IPS-NIHi11 (cell line): Measurements from ENCODE around the gene RAB3GAP2.
"Not testable (repeated sequence)": the region's sequence is repeated elsewhere in the genome, so short reads cannot be mapped to it uniquely, and the experiment has no call there.

ENCODE experiments used
- DNase-seq: peaks from one replicate; pipeline ENCODE4 v3.0.0; 2012; ENCODE audit warnings: mixed read lengths, low spot score

Gene RAB3GAP2, protein sequence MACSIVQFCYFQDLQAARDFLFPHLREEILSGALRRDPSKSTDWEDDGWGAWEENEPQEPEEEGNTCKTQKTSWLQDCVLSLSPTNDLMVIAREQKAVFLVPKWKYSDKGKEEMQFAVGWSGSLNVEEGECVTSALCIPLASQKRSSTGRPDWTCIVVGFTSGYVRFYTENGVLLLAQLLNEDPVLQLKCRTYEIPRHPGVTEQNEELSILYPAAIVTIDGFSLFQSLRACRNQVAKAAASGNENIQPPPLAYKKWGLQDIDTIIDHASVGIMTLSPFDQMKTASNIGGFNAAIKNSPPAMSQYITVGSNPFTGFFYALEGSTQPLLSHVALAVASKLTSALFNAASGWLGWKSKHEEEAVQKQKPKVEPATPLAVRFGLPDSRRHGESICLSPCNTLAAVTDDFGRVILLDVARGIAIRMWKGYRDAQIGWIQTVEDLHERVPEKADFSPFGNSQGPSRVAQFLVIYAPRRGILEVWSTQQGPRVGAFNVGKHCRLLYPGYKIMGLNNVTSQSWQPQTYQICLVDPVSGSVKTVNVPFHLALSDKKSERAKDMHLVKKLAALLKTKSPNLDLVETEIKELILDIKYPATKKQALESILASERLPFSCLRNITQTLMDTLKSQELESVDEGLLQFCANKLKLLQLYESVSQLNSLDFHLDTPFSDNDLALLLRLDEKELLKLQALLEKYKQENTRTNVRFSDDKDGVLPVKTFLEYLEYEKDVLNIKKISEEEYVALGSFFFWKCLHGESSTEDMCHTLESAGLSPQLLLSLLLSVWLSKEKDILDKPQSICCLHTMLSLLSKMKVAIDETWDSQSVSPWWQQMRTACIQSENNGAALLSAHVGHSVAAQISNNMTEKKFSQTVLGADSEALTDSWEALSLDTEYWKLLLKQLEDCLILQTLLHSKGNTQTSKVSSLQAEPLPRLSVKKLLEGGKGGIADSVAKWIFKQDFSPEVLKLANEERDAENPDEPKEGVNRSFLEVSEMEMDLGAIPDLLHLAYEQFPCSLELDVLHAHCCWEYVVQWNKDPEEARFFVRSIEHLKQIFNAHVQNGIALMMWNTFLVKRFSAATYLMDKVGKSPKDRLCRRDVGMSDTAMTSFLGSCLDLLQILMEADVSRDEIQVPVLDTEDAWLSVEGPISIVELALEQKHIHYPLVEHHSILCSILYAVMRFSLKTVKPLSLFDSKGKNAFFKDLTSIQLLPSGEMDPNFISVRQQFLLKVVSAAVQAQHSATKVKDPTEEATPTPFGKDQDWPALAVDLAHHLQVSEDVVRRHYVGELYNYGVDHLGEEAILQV (N-terminal part only)

GRCh38 chr1:220272047-220272840 lies at the start of gene RAB3GAP2:
TSS of gene RAB3GAP2 (minus strand) at chr1:220272453. CDS start at chr1:220272337, 116 bp downstream.
- peak; percentile 98 for DNase-seq

DNA sequence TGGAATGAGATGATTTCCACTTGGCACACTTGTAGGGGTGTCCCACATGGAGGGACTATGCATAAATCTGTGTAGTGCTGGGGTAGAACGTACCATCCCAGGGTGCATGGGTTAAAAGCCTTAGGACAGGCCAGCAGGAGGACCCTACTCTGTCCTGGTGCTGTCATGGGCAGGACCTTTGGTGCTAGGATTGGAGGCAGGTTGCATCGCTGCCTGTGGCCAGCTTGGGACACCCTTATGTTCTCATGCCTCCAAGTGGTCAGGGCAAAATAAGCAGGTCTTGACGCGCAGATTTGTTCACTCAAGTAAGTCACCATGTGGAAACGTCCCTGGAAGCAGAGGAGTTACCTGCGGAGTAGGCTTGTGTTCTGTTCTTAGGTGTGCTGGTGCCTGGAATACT lies 49.5 kb upstream of the RAB3GAP2 start:
- DNase-seq, result no peak

- no peak for DNase-seq
These were observed 48.5 kb upstream of the RAB3GAP2 start for GRCh38 chr1:220320709-220321108.

- DNase-seq, result no peak
These were observed 46.4 kb upstream of the RAB3GAP2 start for GRCh38 chr1:220318673-220319072.

DNA sequence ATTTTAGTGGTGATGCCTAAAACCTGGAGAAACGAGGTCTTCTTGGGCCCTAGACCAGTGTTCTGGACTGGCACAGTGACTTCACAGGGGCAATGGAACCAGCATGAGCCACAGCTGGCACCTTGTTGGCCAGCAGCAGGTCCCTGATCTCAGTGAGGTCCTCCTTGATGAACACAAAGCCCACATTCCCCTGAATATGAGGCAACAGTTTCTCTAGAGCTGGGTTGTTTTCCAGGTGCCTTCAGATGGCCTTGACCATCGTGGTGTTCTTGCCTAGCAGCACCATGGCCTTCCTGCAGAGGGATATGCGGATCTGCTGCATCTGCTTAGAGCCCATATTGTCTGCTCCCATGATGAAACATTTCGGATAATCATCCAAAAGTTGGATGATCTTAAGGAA lies 44.9 kb upstream of the RAB3GAP2 start:
- DNase-seq, result no peak

DNA sequence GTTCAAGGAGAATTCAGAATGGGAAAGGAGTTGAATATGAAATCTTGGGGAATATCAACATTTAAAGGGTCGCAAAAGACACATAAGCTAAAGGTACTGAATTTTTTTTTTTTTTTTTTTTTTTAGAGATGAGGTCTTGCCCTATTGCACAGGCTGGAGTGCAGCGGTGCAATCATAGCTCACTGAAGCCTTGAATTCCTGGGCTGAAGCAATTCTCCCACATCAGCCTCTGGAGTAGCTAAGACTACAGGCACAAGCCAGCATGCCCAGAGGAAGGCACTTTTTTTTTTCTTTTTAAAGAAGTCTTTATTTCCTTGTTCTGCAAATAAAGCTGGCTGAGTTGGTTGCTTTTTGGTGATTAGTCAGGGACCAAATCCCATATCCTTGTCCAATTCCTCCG lies 44.1 kb upstream of the RAB3GAP2 start:
- DNase-seq, result no peak

GRCh38 chr1:220315070-220315839 lies 43.0 kb upstream of the RAB3GAP2 start:
- DNase-seq, result no peak

DNA sequence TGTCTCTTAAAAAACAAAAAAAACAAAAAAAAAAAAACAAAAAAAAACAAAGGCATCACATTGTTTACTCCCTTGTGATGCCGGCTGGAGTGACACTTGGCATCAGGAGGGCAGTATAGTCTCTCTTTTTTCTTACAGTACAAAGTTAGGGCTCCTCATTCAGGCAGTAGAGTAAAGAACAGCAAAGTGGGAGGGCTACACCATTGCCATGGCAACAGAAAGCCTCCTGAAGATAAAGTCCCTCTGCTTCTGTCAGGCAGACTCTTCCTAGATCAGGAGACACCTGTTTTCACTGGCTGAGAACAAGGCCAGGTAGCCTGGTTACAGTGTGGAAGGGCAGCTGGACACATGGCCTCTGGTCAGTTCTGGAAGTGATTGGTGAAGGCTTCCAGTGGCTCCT lies 41.3 kb upstream of the RAB3GAP2 start:
- peak; percentile 37 for DNase-seq

DNA sequence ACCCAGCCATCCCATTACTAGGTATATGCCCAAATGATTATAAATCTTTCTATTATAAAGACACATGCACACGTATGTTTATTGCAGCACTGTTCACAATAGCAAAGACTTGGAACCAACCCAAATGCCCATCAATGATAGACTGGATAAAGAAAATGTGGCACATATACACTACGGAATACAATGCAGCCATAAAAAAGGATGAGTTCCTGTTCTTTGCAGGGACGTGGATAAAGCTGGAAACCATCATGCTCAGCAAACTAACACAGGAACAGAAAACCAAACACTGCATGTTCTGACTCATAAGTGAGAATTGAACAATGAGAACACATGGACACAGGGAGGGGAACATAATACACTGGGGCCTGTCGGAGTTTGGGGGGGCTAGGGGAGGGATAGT lies 37.9 kb upstream of the RAB3GAP2 start:
- not testable (repeated sequence) for DNase-seq

- DNase-seq, result no peak
These were observed 35.4 kb upstream of the RAB3GAP2 start for GRCh38 chr1:220307607-220308006.

- no peak for DNase-seq
These were observed 34.1 kb upstream of the RAB3GAP2 start for GRCh38 chr1:220306339-220306738.

- DNase-seq, result no peak
These were observed 31.6 kb upstream of the RAB3GAP2 start for GRCh38 chr1:220303871-220304270.

- no peak for DNase-seq
These were observed 29.4 kb upstream of the RAB3GAP2 start for GRCh38 chr1:220301630-220302029.

- peak; percentile 47 for DNase-seq
These were observed 28.3 kb upstream of the RAB3GAP2 start for GRCh38 chr1:220300442-220301121.

DNA sequence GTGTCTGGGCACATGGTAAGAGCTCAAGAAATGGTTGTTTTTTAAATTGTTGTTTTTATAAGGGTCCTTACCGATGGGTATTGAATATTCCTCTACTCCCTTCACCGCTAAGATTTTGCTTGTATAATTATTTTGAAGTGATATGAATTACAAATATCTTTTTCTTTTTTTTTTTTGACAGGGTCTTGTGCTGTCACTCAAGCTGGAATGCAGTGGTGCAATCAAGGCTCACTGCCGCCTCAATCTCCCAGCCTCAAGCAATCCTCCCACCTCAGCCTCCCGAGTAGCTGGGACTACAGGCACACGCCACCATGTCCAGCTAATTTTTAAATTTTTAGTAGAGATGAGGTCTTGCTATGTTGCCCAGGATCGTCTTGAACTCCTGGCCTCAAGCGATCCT lies 27.1 kb upstream of the RAB3GAP2 start:
- no peak for DNase-seq

DNA sequence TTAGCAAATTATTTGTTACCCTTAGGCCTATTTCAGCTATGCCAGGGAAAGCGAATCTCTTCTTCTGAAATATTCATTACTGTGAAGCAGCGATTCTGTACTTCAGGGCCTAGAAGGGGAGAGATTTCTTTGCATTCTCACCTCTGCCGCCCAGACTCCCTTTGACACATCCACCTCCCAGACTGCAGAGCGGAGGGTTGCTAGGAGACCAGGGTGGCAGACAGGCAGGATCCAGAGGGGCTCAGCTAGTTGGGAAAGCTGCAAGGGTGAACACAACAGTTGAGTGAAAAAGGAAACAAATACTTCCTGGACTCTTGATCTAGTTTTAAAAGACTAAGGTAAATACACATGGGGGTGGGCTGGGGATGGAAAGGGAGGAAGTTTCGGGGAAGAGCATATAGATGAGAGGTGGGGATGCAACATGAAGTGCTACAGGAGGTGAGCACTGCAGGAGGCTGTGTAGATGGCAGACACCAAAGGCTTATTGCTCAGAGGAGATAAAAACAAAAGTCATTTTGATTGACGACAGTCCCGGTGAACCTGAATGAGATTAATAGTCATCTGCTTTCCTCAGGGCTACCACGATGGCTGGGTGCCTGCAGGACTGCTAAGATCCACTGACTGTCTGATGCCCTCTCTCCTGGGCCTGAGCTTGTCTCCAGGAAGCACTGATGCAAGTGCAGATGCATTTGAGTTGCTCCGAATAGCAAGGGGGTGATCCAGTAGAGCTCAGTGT lies 26.4 kb upstream of the RAB3GAP2 start:
- no peak for DNase-seq

GRCh38 chr1:220296981-220297380 lies 24.7 kb upstream of the RAB3GAP2 start:
- no peak for DNase-seq

GRCh38 chr1:220294846-220295301 lies 22.6 kb upstream of the RAB3GAP2 start:
- DNase-seq, result no peak

DNA sequence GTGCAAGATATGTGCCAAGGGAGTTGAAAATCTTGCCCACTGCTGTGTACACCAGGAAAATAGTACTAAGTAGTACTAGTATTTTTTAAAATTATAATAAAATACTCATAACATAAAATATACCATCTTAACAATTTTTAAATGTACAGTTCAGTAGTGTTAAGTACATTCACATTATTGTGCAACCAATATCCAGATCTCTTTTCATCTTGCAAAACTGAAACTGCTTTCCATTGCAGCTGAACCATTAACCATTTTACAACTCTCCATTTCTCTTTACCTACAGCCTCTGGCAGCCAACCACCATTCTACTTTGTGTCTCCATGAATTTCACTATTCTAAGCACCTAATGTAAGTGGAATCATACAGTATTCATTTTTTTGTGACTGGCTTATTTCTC lies 19.3 kb upstream of the RAB3GAP2 start:
- no peak for DNase-seq
